ACHN (cell line): ENCODE data around the gene RREB1.

Source experiments
- DNase-seq: peaks from one replicate; pipeline ENCODE4 v3.0.0-alpha.2; 2015
- in situ Hi-C: cut with HindIII; loops from 2 replicates; pipeline ENCODE4 v1.10.0; 2017; ENCODE audit warnings: low sequenced_read_pairs, low pct_ligation_motif_present, low pct_unique_long_range_greater_than_20kb

RREB1 gene

DNA sequence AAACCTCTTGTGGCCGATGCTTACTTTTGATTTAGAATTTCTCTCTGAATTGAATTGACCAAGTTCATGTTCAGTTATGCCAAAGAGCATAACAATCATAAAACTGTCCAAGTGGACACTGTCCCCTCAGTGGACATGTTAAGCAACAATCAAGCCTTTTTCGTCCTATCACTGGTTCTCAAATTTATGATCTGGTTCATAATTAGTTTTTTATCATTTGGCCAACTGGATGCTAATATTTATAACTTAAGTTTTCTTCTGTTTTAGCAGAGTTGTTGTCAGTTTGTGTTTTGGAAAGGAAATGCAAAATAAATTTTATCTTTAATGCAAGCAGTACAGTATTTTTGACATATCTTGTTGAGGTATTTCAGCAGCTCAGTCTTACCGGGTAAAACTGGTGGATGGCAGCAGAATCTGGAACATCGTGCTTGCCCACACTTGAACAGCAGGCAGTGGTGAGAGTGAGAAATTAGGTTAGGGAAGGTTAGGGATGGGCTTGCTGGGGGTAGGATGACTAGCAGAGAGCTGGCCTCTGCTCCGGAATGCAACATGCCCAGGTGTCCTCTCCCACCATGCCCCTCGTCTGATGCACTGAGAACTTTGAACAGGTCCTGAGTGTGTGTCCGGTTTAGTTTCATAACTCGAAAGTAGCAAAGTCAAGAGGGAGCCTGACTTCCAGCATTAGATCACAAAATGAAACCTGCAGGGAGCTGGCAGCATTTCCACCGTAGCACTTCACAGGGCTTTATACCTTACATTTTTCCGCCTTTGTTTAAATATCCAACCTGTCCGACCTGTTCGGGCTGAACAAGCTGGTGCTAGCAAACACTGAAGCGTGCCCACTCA, 93.1 kb downstream of the RREB1 start:
- no peak for DNase-seq
- in situ Hi-C loops = no loop called here

GRCh38 chr6:7201444-7201731, 93.6 kb downstream of the RREB1 start:
- in situ Hi-C loops = no loop called here
- DNase-seq = no peak

DNA sequence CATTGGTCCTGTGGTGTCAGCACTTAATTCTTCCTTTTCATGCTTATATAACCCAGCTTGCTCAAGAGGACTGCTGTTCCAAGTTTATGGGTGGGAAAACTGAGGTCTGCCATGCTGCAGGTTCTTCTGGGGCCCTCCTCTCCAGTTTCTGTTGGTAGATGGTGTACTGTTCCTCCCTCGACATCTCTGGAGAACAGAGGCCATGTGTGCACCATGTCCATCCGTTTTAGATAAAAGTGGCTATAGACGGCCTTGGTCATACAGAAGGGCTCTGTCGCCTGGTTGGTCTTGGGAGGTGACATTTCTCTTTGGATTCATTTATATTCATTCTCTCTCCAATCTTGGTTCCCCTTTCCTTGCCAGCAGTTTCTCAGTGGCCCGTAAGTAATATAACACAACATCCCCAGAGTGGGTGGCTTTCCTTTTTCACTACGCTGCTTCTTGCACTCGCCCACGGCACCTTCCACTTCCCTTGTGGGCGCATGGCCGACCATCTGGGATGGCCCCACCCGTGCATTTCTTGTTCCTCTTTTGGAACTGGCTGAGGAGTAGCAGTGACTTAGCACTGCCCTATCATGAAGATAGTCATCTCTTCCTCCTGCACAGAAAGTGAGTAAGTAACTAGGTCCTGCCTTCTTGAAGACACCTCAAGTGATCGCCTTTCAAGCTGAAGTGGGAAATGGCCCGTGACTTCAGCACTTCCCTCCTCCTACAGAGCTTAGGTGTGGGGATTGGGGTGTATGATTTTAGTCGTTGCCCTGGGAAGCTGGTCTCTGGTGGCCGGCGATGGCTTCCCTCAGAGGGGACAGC, 94.2 kb downstream of the RREB1 start:
- no peak for DNase-seq
- in situ Hi-C loops = no loop called here

DNA sequence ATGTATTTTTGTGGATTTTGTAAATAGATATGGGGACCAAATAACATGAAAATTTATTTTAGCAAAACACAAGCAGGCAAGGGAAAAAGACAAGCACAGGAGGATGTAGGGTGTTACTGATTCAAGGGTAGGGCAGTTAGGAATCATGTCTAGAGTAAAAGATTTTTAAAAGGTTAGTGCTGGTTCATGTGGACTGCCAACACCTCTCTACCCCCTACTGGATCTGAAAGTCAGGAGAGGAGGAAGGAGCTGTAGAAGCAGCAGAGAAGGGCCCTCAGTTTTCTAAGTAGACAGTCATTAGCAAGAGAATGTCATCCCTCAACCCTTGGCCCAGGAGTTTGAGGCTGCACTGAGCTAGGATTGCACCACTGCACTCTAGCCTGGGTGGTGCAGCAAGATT, 95.2 kb downstream of the RREB1 start:
- DNase-seq = no peak
- in situ Hi-C loops = no loop called here

- in situ Hi-C loops = no loop called here
- DNase-seq = no peak
Observed at GRCh38 chr6:7203939-7204338, 96.2 kb downstream of the RREB1 start.

GRCh38 chr6:7204726-7205125, 97.0 kb downstream of the RREB1 start:
- peak; percentile 17 for DNase-seq

GRCh38 chr6:7207720-7208119, 100.0 kb downstream of the RREB1 start:
- in situ Hi-C loops = no loop called here
- no peak for DNase-seq

More at GRCh38 chr6:7204726-7205125, 97.0 kb downstream of the RREB1 start:
- in situ Hi-C loops = no loop called here

DNA sequence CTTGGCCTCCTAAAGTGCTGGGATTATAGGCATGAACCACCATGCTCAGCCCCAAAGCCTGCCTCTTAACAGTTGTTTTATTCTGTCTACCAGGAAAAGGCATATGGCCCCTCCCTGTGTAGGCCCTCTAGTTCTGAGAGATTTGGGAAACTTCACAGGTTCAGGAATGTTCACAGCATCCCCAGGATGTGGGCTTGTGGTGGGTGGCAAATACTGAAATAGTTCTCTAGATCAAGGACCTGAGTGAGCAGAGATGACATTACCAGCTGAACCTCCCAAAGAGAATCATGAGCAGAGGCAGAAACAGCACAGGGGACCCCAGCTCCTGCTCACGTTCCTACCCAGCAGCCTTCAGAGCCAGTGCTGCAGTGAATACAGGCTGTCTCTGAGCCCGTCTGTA, 105.7 kb downstream of the RREB1 start:
- DNase-seq = no peak
- in situ Hi-C loops = no loop called here

GRCh38 chr6:7214468-7214867, 106.7 kb downstream of the RREB1 start:
- no peak for DNase-seq
- in situ Hi-C loops = no loop called here

DNA sequence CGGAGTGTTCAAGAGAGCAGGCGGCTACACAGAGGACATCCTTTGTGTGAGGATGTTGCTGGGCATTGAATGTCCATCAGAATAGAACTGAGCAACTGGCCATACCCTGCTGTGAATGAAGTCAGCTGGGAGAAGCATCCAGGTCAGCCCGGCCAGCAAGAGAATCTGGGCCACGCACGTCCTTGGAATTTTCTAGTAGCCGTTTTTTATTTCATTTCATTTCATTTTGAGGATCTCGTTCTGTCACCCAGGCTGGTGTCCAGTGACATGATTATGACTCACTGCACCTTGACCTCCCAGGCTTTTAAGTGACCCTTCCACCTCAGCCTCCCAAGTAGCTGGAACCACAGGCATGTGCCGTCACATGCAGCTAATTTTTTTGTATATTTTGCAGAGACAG, 107.4 kb downstream of the RREB1 start:
- in situ Hi-C loops = no loop called here
- peak; percentile 25 for DNase-seq

DNA sequence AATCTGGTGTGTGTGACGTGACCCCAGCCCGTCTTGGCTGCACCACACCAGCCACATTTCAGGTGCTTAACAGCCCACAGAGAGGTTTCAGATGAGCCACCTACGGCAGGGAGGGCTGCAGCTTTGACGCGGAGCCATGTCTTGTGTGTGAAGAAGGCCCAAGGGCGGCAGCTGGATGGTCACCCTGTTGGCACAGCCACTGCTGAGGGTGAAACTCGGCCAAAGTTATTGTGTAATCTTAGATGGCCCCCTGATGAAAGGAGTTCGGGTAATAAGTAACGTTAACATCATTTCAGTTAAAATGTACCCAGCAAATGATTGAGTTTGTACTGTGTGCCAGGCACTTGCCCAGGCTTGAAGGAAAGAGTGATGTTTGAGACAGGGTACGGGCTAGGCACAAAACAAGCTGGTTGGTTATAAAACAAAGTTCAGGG, 108.1 kb downstream of the RREB1 start:
- in situ Hi-C loops = no loop called here
- DNase-seq = peak; percentile 65

GRCh38 chr6:7216941-7217621, 109.3 kb downstream of the RREB1 start:
- DNase-seq = peak; percentile 54
- in situ Hi-C loops = no loop called here

GRCh38 chr6:7218406-7218988, 110.7 kb downstream of the RREB1 start:
- in situ Hi-C loops = no loop called here
- no peak for DNase-seq

DNA sequence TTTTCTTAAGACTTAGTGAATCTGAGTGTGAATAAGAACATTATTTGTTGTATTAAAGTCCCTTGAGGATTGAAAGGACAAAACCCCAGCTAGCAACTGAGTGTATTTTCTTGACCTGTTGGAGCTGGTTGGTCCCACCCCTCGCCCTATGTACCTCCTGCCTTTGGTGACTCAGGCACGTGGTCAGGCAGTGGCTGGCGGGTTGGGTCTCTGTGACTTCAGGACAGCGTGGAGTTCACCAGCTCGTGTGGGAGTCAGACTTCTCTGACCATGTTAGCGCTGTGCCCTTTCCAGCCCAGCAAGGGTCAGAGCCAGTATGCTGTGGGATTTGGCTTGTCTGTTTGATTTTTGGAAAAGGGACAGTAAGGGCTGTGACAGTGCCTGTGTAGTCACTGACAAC, 111.5 kb downstream of the RREB1 start:
- DNase-seq = peak; percentile 49
- in situ Hi-C loops = no loop called here

- DNase-seq = no peak
- in situ Hi-C loops = no loop called here
Observed at GRCh38 chr6:7222197-7222596, 114.4 kb downstream of the RREB1 start.

- in situ Hi-C loops = no loop called here
- no peak for DNase-seq
Observed at GRCh38 chr6:7224731-7225130, 117.0 kb downstream of the RREB1 start.

DNA sequence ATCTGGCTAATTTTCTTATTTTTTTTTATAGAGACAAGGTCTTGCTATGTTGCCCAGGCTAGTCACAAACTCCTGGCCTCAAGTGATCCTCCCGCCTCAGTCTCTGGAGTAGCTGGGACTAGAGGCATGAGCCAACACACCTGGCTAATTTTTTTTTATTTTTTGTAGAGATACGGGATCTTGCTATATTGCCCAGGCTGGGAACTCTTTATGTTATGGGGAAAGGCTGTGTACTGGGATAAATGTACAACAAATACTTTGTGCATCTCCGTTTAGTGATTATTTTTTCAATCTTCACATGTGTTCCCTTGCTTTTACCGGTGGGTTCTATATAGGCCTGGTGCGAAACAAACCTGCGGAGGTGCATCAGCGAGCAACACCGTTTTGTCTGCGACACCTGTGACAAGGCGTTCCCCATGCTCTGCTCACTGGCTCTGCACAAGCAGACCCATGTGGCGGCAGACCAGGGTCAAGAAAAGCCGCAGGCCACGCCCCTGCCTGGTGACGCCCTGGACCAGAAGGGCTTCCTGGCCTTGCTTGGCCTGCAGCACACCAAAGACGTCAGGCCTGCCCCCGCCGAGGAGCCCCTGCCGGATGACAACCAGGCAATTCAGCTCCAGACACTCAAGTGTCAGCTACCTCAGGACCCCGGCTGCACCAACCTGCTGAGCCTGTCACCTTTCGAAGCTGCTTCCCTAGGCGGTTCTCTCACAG, 121.1 kb downstream of the RREB1 start:
- in situ Hi-C loops = no loop called here
- DNase-seq = no peak
